Omental fat pad (tissue), 4 donors: Measurements from ENCODE around the gene PDE8B. TPM values are rescaled to one million over a fixed set of nuclear protein-coding genes. Genes with fewer than 3 reads are reported as not detected.

Experiments
- ATAC-seq: fragments of 150-250 bp; one replicate; pipeline ENCODE4 v1.9.1; 2016; ENCODE audit warnings: mild to moderate bottlenecking, moderate library complexity; ENCODE audit not compliant: low FRiP score
- DNase-seq: peaks from one replicate; pipeline ENCODE4 v3.0.0-alpha.2; 2019; ENCODE audit warnings: low spot score
- total RNA-seq, 4 donors: library from RNA; depleted of rRNA; stranded (reverse); fragments of >200 nt; gene quantifications; one replicate each; pipeline ENCODE4 v1.1.0, GENCODE V29; 2016
- TF ChIP-seq, protein P1 (sequence below), 3 donors: fragments of 450-650 bp; IDR thresholded peaks; one replicate each; pipeline ENCODE4 v1.5.1; 2016 to 2017; ENCODE audit warnings: antibody characterized with exemption in 3 of 3, mild to moderate bottlenecking in 3 of 3, moderate library complexity in 2 of 3

Gene PDE8B
- total RNA-seq, 4 donors from 2014 or later: 20.5 to 53.1 (median 36.9) TPM

DNA sequence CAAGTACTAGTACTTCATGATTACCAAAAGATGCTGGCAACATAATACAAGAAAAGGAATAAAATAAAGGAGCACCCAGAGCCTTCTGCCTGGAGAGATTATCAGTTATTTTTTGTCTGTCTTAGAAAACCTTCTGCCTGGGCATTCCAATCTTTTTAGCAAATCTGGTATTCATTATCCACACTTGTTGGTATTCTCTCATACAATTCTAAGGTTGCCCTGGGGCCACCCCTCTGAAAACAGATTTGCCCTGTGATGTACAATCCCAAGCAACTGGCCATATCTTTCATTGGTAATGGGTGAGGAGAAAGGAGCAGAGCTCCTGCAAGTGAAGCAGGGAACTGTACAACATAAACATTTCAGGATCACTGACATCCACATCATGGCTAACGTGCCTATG is 233.9 kb downstream of the PDE8B start:
- TF ChIP-seq, protein P1, sequence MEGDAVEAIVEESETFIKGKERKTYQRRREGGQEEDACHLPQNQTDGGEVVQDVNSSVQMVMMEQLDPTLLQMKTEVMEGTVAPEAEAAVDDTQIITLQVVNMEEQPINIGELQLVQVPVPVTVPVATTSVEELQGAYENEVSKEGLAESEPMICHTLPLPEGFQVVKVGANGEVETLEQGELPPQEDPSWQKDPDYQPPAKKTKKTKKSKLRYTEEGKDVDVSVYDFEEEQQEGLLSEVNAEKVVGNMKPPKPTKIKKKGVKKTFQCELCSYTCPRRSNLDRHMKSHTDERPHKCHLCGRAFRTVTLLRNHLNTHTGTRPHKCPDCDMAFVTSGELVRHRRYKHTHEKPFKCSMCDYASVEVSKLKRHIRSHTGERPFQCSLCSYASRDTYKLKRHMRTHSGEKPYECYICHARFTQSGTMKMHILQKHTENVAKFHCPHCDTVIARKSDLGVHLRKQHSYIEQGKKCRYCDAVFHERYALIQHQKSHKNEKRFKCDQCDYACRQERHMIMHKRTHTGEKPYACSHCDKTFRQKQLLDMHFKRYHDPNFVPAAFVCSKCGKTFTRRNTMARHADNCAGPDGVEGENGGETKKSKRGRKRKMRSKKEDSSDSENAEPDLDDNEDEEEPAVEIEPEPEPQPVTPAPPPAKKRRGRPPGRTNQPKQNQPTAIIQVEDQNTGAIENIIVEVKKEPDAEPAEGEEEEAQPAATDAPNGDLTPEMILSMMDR (IDR thresholded peaks at IDR 0.05): no peak
- ATAC-seq (no peak), DNase-seq (no peak)

- TF ChIP-seq, protein P1 (IDR thresholded peaks at IDR 0.05): no peak
- ATAC-seq (no peak), DNase-seq (no peak)
These were observed 238.4 kb downstream of the PDE8B start for GRCh38 chr5:77448831-77449230.

- DNase-seq (no peak), ATAC-seq (no peak)
- TF ChIP-seq, protein P1 (IDR thresholded peaks at IDR 0.05): no peak
These were observed 238.8 kb downstream of the PDE8B start for GRCh38 chr5:77449277-77449676.

- DNase-seq: no peak
- TF ChIP-seq, protein P1 (IDR thresholded peaks at IDR 0.05): no peak
- ATAC-seq: no peak
These were observed 239.5 kb downstream of the PDE8B start for GRCh38 chr5:77449981-77450380.

DNA sequence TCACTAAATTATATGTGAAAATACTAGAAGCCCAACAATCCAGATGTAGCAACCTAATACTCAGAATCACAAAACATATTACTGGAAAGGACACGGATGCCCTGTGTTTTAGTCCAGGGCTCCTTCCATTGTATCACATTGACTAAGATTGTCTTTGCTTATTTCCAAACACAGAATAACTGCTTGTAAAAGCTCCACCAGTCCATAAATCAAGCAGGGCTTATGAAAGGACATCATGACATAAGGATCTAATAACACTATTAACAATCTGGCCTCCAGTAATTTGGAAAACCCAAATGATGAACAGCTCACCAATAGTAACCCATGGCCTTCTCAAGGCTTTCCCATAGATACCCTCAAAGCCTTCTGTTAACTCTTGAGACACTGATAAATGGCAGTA is 241.9 kb downstream of the PDE8B start:
- ATAC-seq: no peak
- TF ChIP-seq, protein P1 (IDR thresholded peaks at IDR 0.05): no peak
- DNase-seq: no peak

DNA sequence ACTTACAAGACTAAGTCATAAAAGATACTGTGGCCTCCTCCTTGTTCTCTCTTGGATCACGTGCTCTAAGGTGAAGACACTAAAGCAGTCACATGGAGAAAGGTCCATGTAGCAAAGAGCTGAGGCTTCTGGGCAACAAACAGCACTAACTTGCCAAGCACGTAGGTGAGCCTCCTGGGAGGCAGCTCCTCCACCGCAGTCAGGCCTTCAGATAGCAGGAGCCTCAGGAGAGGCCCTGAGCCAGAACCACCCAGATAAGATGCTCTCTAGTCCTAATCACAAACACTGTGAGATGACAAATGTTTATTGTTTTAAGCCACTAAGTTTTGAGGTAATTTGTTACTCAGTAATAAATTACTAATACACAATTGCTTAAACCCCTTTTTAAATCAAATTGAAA is 243.6 kb downstream of the PDE8B start:
- ATAC-seq: no peak
- DNase-seq: no peak
- TF ChIP-seq, protein P1 (IDR thresholded peaks at IDR 0.05): no peak

- ATAC-seq (no peak), DNase-seq (no peak)
- TF ChIP-seq, protein P1 (IDR thresholded peaks at IDR 0.05): no peak
These were observed 250.8 kb downstream of the PDE8B start for GRCh38 chr5:77461287-77461686.
